Keratinocyte (primary cell): Measurements from ENCODE around the gene DIPK1B. TPM values are rescaled to one million over a fixed set of nuclear protein-coding genes. Genes with fewer than 3 reads are reported as not detected.

Experiments
- DNase-seq: peaks from one replicate; pipeline ENCODE4 v3.0.0-alpha.2; 2011; ENCODE audit warnings: low read depth, missing footprints, low spot score
- FAIRE-seq: peaks from 2 replicates; lab custom pipeline; 2011; peaks lifted over from hg19 to GRCh38; lab: Jason Lieb, UNC
- H2AFZ ChIP-seq: 2 replicates; pipeline ENCODE4 v1.6.0; 2012; ENCODE audit warnings: low read length, control low read depth, inconsistent platforms; ENCODE audit not compliant: control insufficient read depth
- H3K27ac ChIP-seq: 2 replicates; pipeline ENCODE4 v1.5.1; 2011; ENCODE audit warnings: low read length; ENCODE audit not compliant: control insufficient read depth, insufficient read depth
- H3K27me3 ChIP-seq: 3 replicates; pipeline ENCODE4 v1.6.0; 2011; ENCODE audit warnings: low read length; ENCODE audit not compliant: control insufficient read depth, insufficient read depth; ENCODE audit errors: extremely low read depth
- H3K36me3 ChIP-seq, 2 experiments: 2 replicates in 1 of 2; 3 replicates in 1 of 2; pipeline ENCODE4 v1.5.1; 2011; ENCODE audit warnings: low read length in 2 of 2, mild to moderate bottlenecking in 1 of 2; ENCODE audit not compliant: control insufficient read depth in 2 of 2, insufficient read depth in 2 of 2; ENCODE audit errors: extremely low read depth in 1 of 2
- H3K4me1 ChIP-seq: 3 replicates; pipeline ENCODE4 v1.5.1; 2011; ENCODE audit warnings: low read length; ENCODE audit not compliant: control insufficient read depth, insufficient read depth; ENCODE audit errors: extremely low read depth
- H3K4me2 ChIP-seq: 3 replicates; pipeline ENCODE4 v1.6.0; 2011; ENCODE audit warnings: low read depth, low read length; ENCODE audit not compliant: control insufficient read depth, insufficient read depth; ENCODE audit errors: extremely low read depth
- H3K4me3 ChIP-seq, 3 experiments: fragments of 200-600 bp in 1 of 3; sonication (generic) in 1 of 3; 2 replicates in 2 of 3; 3 replicates in 1 of 3; pipeline ENCODE4 v1.5.1; 2011 to 2016; ENCODE audit warnings: low read length in 3 of 3, mild to moderate bottlenecking in 3 of 3, control low read depth in 2 of 3, inconsistent platforms in 1 of 3, low read depth in 1 of 3, mixed read lengths in 1 of 3, mixed run types in 1 of 3, moderate library complexity in 1 of 3; ENCODE audit not compliant: control insufficient read depth in 2 of 3, insufficient read depth in 2 of 3; ENCODE audit errors: extremely low read depth in 1 of 3
- H3K79me2 ChIP-seq: 2 replicates; pipeline ENCODE4 v1.6.0; 2012; ENCODE audit warnings: low read length; ENCODE audit not compliant: control insufficient read depth, insufficient read depth
- H3K9ac ChIP-seq: 3 replicates; pipeline ENCODE4 v1.6.0; 2011; ENCODE audit warnings: low read length; ENCODE audit not compliant: control insufficient read depth, insufficient read depth; ENCODE audit errors: extremely low read depth
- H3K9me1 ChIP-seq: 3 replicates; pipeline ENCODE4 v1.6.0; 2011; ENCODE audit warnings: low read length; ENCODE audit not compliant: control insufficient read depth, insufficient read depth; ENCODE audit errors: extremely low read depth
- H3K9me3 ChIP-seq: 2 replicates; pipeline ENCODE4 v1.5.1; 2012; ENCODE audit warnings: low read depth, low read length; ENCODE audit not compliant: control insufficient read depth
- H4K20me1 ChIP-seq: 3 replicates; pipeline ENCODE4 v1.6.0; 2011; ENCODE audit warnings: low read length; ENCODE audit not compliant: control insufficient read depth, insufficient read depth; ENCODE audit errors: extremely low read depth
- CTCF ChIP-seq, 3 experiments: IDR thresholded peaks in 1 of 3; conservative IDR thresholded peaks in 1 of 3; optimal IDR thresholded peaks in 1 of 3; 2 replicates in 2 of 3; 3 replicates in 1 of 3; pipeline versions ENCODE3 to v1.5.1; 2011; ENCODE audit warnings: low read length in 3 of 3, mild to moderate bottlenecking in 3 of 3, moderate library complexity in 2 of 3, control low read depth in 1 of 3, inconsistent platforms in 1 of 3; ENCODE audit not compliant: insufficient read depth in 2 of 3; ENCODE audit errors: extremely low read depth in 1 of 3
- EZH2 ChIP-seq: IDR thresholded peaks from one replicate; pipeline ENCODE4 v1.6.1; 2012; ENCODE audit warnings: inconsistent platforms, mild to moderate bottlenecking, low read length, moderate library complexity
- dilution Hi-C: fragments of 300-500 bp; cut with MboI; formaldehyde crosslinking; loops from one replicate; pipeline ENCODE4 v1.7.0; 2020; ENCODE audit warnings: low sequenced_read_pairs; ENCODE audit not compliant: extremely low pct_ligation_motif_present
- polyA plus RNA-seq, 5 experiments: library from polyadenylated mRNA; depleted of rRNA in 3 of 5; stranded (reverse) in 3 of 5; stranded (forward) in 1 of 5; unstranded in 1 of 5; fragments of >200 nt; gene quantifications; 1 replicate in 1 of 5; 2 replicates in 3 of 5; 3 replicates in 1 of 5; pipeline versions ENCODE4 v1.2.1 to v1.2.3, GENCODE V29; 2011 to 2012; ENCODE audit warnings: missing spikeins in 2 of 5, low read depth in 1 of 5, low replicate concordance in 1 of 5

The DIPK1B gene
- polyA plus RNA-seq, 1 donor (not counting 4 experiments of a cell fraction or from before 2014, with no cell fraction given) = not detected

GRCh38 chr9:136690806-136691261 is 21.5 kb upstream of the DIPK1B start:
- Histone ChIP-seq H3K4me3 (no peak overlapping the region), H3K27ac (no peak overlapping the region), H3K4me1 (peaks cover 22% of the 10 kb centered on the region), H3K79me2 (no peaks in the 10 kb centered on the region), H2AFZ (no peak overlapping the region), H3K4me2 (no peak overlapping the region), H4K20me1 (peaks cover 2% of the 10 kb centered on the region), H3K27me3 (peaks cover 13% of the 10 kb centered on the region), H3K36me3 (no peaks in the 10 kb centered on the region), H3K9me3 (no peaks in the 10 kb centered on the region), H3K9ac (no peak overlapping the region), H3K9me1 (no peaks in the 10 kb centered on the region)
- dilution Hi-C loops = no loop called here
- TF ChIP-seq CTCF (optimal IDR thresholded peaks at IDR 0.05 in 1 of 3, IDR thresholded peaks at IDR 0.05 in 1 of 3, conservative IDR thresholded peaks at IDR 0.05 in 1 of 3; ENCODE audit: extremely low read depth in 1 of 3, insufficient read depth in 2 of 3, low read length in 3 of 3) (no peak), EZH2 (no peak)
- DNase-seq (no peak), FAIRE-seq (no peak)

GRCh38 chr9:136691316-136692184 is 20.8 kb upstream of the DIPK1B start:
- Histone ChIP-seq H2AFZ (no peak overlapping the region), H3K4me2 (no peak overlapping the region), H3K4me1 (peaks cover 17% of the 10 kb centered on the region), H3K9me3 (no peaks in the 10 kb centered on the region), H4K20me1 (peaks cover 5% of the 10 kb centered on the region), H3K9me1 (no peaks in the 10 kb centered on the region), H3K36me3 (no peaks in the 10 kb centered on the region), H3K27ac (no peak overlapping the region), H3K79me2 (no peaks in the 10 kb centered on the region), H3K4me3 (no peak overlapping the region), H3K9ac (no peak overlapping the region), H3K27me3 (peaks cover 14% of the 10 kb centered on the region)
- DNase-seq (no peak), FAIRE-seq (no peak)
- TF ChIP-seq CTCF (optimal IDR thresholded peaks at IDR 0.05 in 1 of 3, IDR thresholded peaks at IDR 0.05 in 1 of 3, conservative IDR thresholded peaks at IDR 0.05 in 1 of 3; ENCODE audit: extremely low read depth in 1 of 3, insufficient read depth in 2 of 3, low read length in 3 of 3) = no peak
- dilution Hi-C loops = no loop called here
